ENCODE data around the gene COQ8B.

DNA sequence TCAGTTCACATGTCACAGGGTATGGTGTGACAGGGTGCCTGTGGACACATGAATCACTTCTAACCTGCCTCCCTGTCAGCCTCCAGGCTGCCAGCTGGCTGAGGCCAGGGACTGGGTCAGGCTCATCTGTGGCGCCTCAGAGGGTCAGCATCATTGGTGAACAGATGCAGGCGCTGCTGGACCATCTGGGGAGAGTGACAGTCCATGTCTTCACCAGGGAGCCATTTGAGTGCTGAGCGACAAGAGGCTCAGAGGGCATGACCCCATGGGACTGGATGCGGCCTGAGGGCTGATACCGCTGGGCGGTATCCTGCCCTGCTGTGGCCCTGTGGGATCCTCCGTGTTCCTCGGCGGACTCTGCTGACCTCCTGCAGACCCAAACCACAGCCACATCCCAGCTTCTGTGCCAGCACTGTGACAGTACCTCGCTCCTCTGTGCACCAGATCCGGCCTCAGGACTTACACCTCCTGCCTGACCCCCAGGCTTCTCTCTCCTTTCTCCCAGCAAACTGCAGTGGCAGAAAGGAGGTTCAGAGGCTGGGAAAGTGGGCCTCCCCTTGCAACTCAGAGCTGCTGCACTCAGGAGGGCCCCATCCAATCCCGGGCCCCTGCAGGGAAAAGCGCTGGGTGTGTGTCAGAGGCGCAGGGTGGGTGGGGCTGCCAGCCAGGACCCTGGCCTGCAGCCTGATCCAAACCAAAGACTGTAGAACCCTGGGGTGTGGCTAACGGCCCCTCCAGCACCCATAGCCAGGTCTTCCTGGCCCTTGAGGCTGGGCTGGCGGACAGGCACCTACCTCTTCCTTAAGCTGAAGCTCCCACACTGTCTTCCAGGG is 23.4 kb upstream of the COQ8B start:
- TF ChIP-seq EZH2phosphoT487 (IDR thresholded peaks at IDR 0.05), result no peak
- no peak for TF ChIP-seq CTCF (IDR thresholded peaks at IDR 0.05)
- no peak for TF ChIP-seq EZH2 (IDR thresholded peaks at IDR 0.05)

All from neural progenitor cell (in vitro differentiated cells).